GM18951 (cell line): ENCODE data around the gene TRAF2.

Experiments
- POLR2A ChIP-seq: IDR thresholded peaks from 4 replicates; pipeline ENCODE4 v1.6.1; 2011; ENCODE audit warnings: mild to moderate bottlenecking; ENCODE audit not compliant: insufficient read length, insufficient read depth; ENCODE audit errors: extremely low read depth
- in situ Hi-C: fragments of 300-500 bp; cut with MboI; formaldehyde crosslinking; loops from one replicate; pipeline ENCODE4 v1.12.0; 2022; ENCODE audit warnings: low sequenced_read_pairs, mixed read lengths, inconsistent platforms; ENCODE audit not compliant: unreplicated experiment

TRAF2 gene

GRCh38 chr9:136951541-136952320 is 65.4 kb downstream of the TRAF2 start, which contains the start of gene LCN12:
LCN12 (plus strand) TSS chr9:136952273; CDS start chr9:136952328, 55 bp downstream.
- in situ Hi-C loops = no loop called here
- no peak for TF ChIP-seq POLR2A

- in situ Hi-C loops = no loop called here
- TF ChIP-seq POLR2A = no peak
These were observed 66.1 kb downstream of the TRAF2 start for GRCh38 chr9:136952321-136952850.

GRCh38 chr9:136952876-136953770 is 66.8 kb downstream of the TRAF2 start:
- in situ Hi-C loops = no loop called here
- no peak for TF ChIP-seq POLR2A

- in situ Hi-C loops = no loop called here
- TF ChIP-seq POLR2A = no peak
These were observed 67.5 kb downstream of the TRAF2 start for GRCh38 chr9:136953771-136954269.

GRCh38 chr9:136954270-136955083 is 68.2 kb downstream of the TRAF2 start:
- in situ Hi-C loops = no loop called here
- TF ChIP-seq POLR2A = no peak

- no peak for TF ChIP-seq POLR2A
- in situ Hi-C loops = no loop called here
These were observed 69.1 kb downstream of the TRAF2 start for GRCh38 chr9:136955202-136955942.

GRCh38 chr9:136955943-136956335 is 69.6 kb downstream of the TRAF2 start:
- in situ Hi-C loops = no loop called here
- TF ChIP-seq POLR2A = no peak

GRCh38 chr9:136956604-136957003 is 70.3 kb downstream of the TRAF2 start:
- no peak for TF ChIP-seq POLR2A
- in situ Hi-C loops = no loop called here

GRCh38 chr9:136957461-136957860 is 71.1 kb downstream of the TRAF2 start:
- no peak for TF ChIP-seq POLR2A
- in situ Hi-C loops = no loop called here

GRCh38 chr9:136957901-136958300 is 71.6 kb downstream of the TRAF2 start:
- in situ Hi-C loops = no loop called here
- no peak for TF ChIP-seq POLR2A

- in situ Hi-C loops = no loop called here
- TF ChIP-seq POLR2A = no peak
These were observed 72.2 kb downstream of the TRAF2 start for GRCh38 chr9:136958473-136958872.
